ENCODE measurements around the gene CAP2.

Gene CAP2

DNA sequence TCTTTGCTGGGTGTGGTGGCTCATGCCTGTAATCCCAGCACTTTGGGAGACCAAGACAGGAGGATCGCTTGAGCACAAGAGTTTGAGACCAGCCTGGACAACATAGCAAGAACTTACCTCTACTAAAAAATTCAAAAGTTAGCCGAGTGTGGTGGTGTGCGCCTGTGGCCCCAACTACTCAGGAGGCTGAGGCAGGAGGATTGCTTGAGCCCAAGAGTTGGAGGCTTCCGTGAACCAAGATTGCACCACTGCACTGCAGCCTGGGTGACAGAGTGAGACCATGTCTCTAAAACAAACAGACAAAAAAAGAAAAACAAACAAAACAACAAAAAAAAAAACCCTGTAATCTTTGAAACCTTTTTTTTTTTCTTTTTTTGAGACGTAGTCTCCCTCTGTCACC lies 67.5 kb downstream of the CAP2 start:
- peaks cover 2 to 44% (median 19%) of the 10 kb centered on the region in 11 experiments; a peak in 19 of 22 replicates for H3K9me3 ChIP-seq (replicated peaks in 1 of 11)
- H3K27me3 ChIP-seq = no peaks in the 10 kb centered on the region
- H3K4me3 ChIP-seq = no peak overlapping the region
- H3K27ac ChIP-seq = no peak overlapping the region
- no peak overlapping the region for H3K9ac ChIP-seq
- peaks cover 0 to 54% (median 31%) of the 10 kb centered on the region in 11 experiments; a peak in 15 of 22 replicates for H3K36me3 ChIP-seq
- H3K4me1 ChIP-seq = peaks cover 0 to 22% (median 10%) of the 10 kb centered on the region in 10 experiments; a peak in 11 of 20 replicates
- H4K20me1 ChIP-seq = no peaks in the 10 kb centered on the region
- TF ChIP-seq Cebpa-rat (IDR thresholded peaks at IDR 0.05) = no peak
- H3K4me2 ChIP-seq = no peak overlapping the region

DNA sequence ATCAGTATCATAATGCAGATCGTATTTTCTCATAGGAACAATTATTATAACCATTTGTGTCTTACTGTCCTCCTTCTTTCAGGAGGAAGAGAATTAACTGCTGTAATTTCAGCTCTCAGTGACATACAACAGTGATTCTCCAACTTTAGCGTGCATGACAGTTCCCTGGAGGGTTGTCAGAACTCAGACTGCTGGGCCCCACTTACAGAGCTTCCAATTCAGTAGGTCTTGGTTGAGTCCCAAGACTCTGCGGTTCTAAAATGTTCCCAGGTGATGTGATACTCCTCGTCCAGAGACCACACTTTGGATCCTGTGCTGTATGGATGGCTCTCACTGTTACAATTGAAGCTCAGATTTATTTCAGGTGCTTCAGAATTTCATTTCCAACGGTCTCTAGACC lies 72.8 kb downstream of the CAP2 start:
- peaks cover 0 to 12% (median 0%) of the 10 kb centered on the region in 10 experiments; a peak in 5 of 20 replicates for H3K4me1 ChIP-seq
- no peak overlapping the region for H3K9ac ChIP-seq
- H3K36me3 ChIP-seq = peaks cover 0 to 64% (median 35%) of the 10 kb centered on the region in 11 experiments; a peak in 16 of 22 replicates
- TF ChIP-seq Cebpa-rat (IDR thresholded peaks at IDR 0.05) = no peak
- H4K20me1 ChIP-seq = no peaks in the 10 kb centered on the region
- no peak overlapping the region for H3K27ac ChIP-seq
- H3K9me3 ChIP-seq (replicated peaks in 1 of 11) = peaks cover 8 to 44% (median 21%) of the 10 kb centered on the region in 11 experiments; a peak in 17 of 22 replicates
- H3K4me3 ChIP-seq = no peak overlapping the region
- H3K27me3 ChIP-seq = no peaks in the 10 kb centered on the region
- peak overlapping the region in 4 of 11 experiments; percentile 6 to 23 (median 12); a peak in 2 of 22 replicates for H3K4me2 ChIP-seq

DNA sequence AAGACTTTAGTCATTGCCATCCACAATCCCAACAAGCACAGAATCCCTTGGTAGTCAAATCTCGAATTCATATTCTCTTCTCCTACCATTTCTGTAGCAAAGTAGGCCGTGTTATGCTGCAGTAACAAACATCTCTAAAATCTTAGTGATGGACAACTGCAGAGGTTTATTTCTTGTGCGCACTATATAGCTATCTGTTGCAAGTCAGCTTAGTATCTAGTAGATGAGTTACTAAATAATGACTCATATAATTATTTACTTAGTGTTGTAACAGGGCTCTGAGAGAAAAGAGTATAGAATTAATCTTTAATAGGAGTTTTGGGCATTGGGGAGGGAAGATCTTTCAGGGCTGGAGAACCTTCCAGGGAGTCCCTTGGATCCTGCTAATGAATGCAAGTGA lies 73.3 kb downstream of the CAP2 start:
- TF ChIP-seq Cebpa-rat (IDR thresholded peaks at IDR 0.05) = no peak
- H3K27me3 ChIP-seq = no peaks in the 10 kb centered on the region
- peaks cover 0 to 12% (median 0%) of the 10 kb centered on the region in 10 experiments; a peak in 5 of 20 replicates for H3K4me1 ChIP-seq
- no peak overlapping the region for H3K4me2 ChIP-seq
- peaks cover 0 to 64% (median 32%) of the 10 kb centered on the region in 11 experiments; a peak in 15 of 22 replicates for H3K36me3 ChIP-seq
- peaks cover 8 to 47% (median 21%) of the 10 kb centered on the region in 11 experiments; a peak in 16 of 22 replicates for H3K9me3 ChIP-seq (replicated peaks in 1 of 11)
- H3K9ac ChIP-seq = no peak overlapping the region
- H4K20me1 ChIP-seq = no peaks in the 10 kb centered on the region
- H3K4me3 ChIP-seq = no peak overlapping the region
- no peak overlapping the region for H3K27ac ChIP-seq

DNA sequence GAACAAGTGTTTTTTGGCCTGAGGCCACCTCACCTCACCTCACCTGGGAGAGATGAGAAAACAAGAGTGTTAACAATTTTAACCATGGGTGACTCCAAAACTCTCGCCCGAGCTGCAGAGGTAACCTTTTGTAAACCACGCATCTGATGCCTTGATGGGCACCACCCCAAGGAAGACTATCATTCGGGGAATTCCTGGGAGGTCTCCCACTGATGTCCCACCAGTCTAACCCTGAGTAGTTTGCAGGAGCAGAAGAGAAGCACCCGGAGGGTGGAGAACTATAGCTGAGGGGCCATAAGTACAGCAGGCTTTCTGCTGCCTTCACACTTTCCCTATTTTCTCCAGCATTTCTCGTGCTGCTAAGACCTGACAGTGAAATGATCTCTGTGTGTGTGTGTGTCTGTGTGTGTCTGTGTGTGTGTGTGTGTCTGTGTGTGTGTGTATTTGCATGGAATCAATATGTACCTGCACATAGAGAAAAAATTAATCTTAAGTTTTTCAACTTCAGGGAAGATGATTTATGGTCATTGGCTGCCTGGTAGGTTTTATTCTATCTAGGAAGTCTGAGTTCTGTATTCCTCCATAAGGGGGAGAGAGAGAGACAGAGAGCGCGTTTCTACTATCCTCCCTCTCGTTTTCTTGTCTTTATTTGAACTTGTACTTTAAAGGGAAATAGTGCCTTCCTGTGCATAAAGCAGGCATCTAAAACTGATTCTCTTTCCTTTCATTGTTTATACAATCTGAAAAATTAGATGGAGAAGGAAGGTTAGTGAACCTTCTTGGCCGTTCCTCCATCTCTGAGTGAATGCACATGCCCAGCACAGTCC lies 75.8 kb downstream of the CAP2 start:
- Histone ChIP-seq H3K9ac (no peak overlapping the region), H3K9me3 (replicated peaks in 1 of 11) (peaks cover 8 to 43% (median 21%) of the 10 kb centered on the region in 11 experiments; a peak in 16 of 22 replicates), H4K20me1 (no peaks in the 10 kb centered on the region), H3K27me3 (no peaks in the 10 kb centered on the region), H3K4me1 (peaks cover 0 to 26% (median 11%) of the 10 kb centered on the region in 10 experiments; a peak in 11 of 20 replicates), H3K27ac (no peak overlapping the region), H3K4me3 (no peak overlapping the region), H3K4me2 (no peak overlapping the region), H3K36me3 (peaks cover 0 to 47% (median 26%) of the 10 kb centered on the region in 11 experiments; a peak in 14 of 22 replicates)
- TF ChIP-seq Cebpa-rat (IDR thresholded peaks at IDR 0.05) = no peak

DNA sequence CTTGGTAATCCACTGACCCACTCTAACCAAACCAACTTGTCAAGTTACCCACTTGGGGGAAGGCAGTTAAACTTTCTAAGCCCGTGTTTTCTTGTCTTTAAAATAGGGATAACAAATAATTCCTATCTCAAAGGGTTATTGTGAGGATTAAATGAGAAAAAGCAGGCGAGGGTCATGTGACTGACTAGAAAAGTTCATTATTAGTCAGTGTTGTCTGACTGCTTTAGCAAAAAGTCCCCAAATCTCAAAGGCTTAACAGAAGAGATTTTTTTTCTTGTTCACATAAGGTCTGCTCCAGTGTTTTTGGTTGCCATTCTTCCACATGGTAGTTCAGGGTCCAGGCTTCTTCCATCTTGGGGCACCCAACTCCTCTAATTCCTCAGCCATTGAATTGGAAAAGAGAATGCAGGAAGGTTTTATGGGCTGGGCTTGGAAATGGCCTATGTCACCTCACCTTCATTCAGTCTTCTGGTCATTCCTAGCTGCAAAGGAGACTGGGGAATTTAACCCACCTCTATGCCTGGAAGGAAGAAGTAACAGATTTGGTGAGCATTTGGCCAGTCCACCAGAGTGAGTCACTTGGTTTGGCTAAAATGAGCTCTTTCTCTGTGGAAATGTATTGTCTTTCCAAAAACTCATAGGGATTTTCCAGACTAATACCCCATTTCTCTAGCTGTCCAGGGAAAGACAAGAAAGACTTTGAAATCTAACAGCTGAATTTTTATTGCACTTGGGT lies 77.0 kb downstream of the CAP2 start:
- no peak for TF ChIP-seq Cebpa-rat (IDR thresholded peaks at IDR 0.05)
- Histone ChIP-seq H3K4me2 (no peak overlapping the region), H3K36me3 (peaks cover 0 to 35% (median 22%) of the 10 kb centered on the region in 11 experiments; a peak in 14 of 22 replicates), H3K9me3 (replicated peaks in 1 of 11) (peaks cover 8 to 33% (median 18%) of the 10 kb centered on the region in 11 experiments; a peak in 16 of 22 replicates), H3K9ac (no peak overlapping the region), H3K27ac (no peak overlapping the region), H4K20me1 (no peaks in the 10 kb centered on the region), H3K4me1 (peaks cover 0 to 24% (median 11%) of the 10 kb centered on the region in 10 experiments; a peak in 11 of 20 replicates), H3K4me3 (no peak overlapping the region), H3K27me3 (no peaks in the 10 kb centered on the region)

DNA sequence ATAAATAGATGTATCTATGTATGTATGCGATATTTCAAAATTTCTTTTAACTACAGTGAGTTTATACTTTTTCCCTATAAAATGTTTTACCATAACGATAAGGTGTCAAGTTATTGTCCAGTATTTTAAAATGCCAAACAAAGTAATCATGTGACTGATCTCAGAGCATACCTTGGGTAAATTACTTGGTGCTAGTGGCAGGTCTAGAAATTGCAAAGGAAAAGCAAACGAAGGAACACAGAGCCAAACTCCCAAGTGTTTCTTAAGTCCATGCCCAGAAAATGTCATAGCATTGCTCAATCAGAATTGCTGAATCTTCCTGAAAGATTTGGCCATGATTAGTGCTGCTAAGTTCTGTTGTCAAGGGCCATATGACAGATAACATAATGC lies 77.5 kb downstream of the CAP2 start:
- no peak overlapping the region for H3K4me2 ChIP-seq
- no peaks in the 10 kb centered on the region for H4K20me1 ChIP-seq
- no peak for TF ChIP-seq Cebpa-rat (IDR thresholded peaks at IDR 0.05)
- H3K4me3 ChIP-seq = no peak overlapping the region
- no peak overlapping the region for H3K27ac ChIP-seq
- H3K9me3 ChIP-seq (replicated peaks in 1 of 11) = peaks cover 3 to 28% (median 13%) of the 10 kb centered on the region in 11 experiments; a peak in 14 of 22 replicates
- H3K27me3 ChIP-seq = no peaks in the 10 kb centered on the region
- H3K4me1 ChIP-seq = peaks cover 0 to 19% (median 8%) of the 10 kb centered on the region in 10 experiments; a peak in 11 of 20 replicates
- peaks cover 0 to 35% (median 16%) of the 10 kb centered on the region in 11 experiments; a peak in 13 of 22 replicates for H3K36me3 ChIP-seq
- no peak overlapping the region for H3K9ac ChIP-seq

DNA sequence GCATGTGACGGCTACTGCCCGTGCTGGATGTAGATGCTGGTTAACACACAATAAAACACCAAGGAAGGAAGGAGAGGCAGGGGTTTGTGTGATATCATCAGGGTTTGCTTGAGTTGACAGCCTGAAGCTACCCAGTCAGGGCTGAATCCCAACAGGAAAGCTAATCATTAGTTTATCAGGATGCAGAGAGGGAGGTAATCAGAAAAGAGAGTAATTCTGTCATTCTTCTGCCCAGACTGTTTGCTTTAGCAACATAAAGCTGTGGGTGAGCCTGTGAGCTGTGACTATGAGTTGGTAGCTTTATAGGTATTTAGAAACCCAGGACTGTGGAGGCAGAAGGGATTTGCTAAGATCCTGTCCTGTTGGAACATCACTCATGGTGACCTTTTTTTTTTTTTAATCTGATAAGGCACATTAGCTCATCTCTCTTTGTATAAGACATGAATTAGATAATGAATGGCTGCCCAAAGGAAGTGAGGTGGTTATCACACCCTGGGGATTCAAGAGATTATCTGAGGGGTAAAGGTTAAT lies 79.3 kb downstream of the CAP2 start:
- Histone ChIP-seq H3K4me2 (peak overlapping the region in 1 of 11 experiments; percentile 37; a peak in 2 of 22 replicates), H3K9ac (no peak overlapping the region), H3K4me3 (no peak overlapping the region), H3K4me1 (peaks cover 0 to 15% (median 8%) of the 10 kb centered on the region in 10 experiments; a peak in 11 of 20 replicates), H3K36me3 (peaks cover 0 to 18% (median 3%) of the 10 kb centered on the region in 11 experiments; a peak in 7 of 22 replicates), H4K20me1 (no peaks in the 10 kb centered on the region), H3K27ac (no peak overlapping the region), H3K27me3 (no peaks in the 10 kb centered on the region), H3K9me3 (replicated peaks in 1 of 11) (peaks cover 0 to 11% (median 4%) of the 10 kb centered on the region in 11 experiments; a peak in 7 of 22 replicates)
- no peak for TF ChIP-seq Cebpa-rat (IDR thresholded peaks at IDR 0.05)

DNA sequence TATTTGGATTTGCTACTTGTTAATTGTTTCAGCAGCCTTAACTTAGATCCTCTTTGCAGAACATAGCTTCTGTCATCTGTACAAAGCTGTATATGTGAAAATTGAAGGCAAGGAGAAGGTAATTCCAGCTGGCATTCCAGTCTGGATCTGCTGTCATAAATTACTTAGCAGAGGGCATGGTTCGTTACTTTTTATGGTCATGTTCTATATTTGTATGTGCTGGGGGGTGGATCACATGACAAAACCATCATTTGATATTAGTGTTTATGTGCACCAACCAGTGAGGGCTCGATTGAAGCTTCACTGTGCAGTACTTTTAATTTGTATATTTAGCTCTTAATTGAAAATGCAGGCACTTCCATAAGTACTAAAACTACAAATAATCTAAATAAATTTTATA lies 80.2 kb downstream of the CAP2 start:
- no peak overlapping the region for H3K27ac ChIP-seq
- peaks cover 0 to 11% (median 2%) of the 10 kb centered on the region in 11 experiments; a peak in 7 of 22 replicates for H3K36me3 ChIP-seq
- H3K9me3 ChIP-seq (replicated peaks in 1 of 11) = peaks cover 0 to 11% (median 4%) of the 10 kb centered on the region in 11 experiments; a peak in 6 of 22 replicates
- TF ChIP-seq Cebpa-rat (IDR thresholded peaks at IDR 0.05) = no peak
- H3K9ac ChIP-seq = no peak overlapping the region
- peaks cover 0 to 15% (median 8%) of the 10 kb centered on the region in 10 experiments; a peak in 11 of 20 replicates for H3K4me1 ChIP-seq
- no peaks in the 10 kb centered on the region for H4K20me1 ChIP-seq
- no peak overlapping the region for H3K4me3 ChIP-seq
- no peaks in the 10 kb centered on the region for H3K27me3 ChIP-seq
- peak overlapping the region in 6 of 11 experiments; percentile 13 to 37 (median 20); a peak in 5 of 22 replicates for H3K4me2 ChIP-seq
